GM21423 (cell line): ENCODE results near the gene DCLK1.
A peak's percentile ranks its signal among the peaks of the same experiment; 100 is the strongest.

ENCODE experiments used
- ATAC-seq: cut with Tn5 transposase; IDR thresholded peaks from one replicate; pipeline ENCODE4 v1.9.1; 2021; ENCODE audit warnings: mild to moderate bottlenecking, moderate library complexity; ENCODE audit not compliant: unreplicated experiment

DCLK1 gene

DNA sequence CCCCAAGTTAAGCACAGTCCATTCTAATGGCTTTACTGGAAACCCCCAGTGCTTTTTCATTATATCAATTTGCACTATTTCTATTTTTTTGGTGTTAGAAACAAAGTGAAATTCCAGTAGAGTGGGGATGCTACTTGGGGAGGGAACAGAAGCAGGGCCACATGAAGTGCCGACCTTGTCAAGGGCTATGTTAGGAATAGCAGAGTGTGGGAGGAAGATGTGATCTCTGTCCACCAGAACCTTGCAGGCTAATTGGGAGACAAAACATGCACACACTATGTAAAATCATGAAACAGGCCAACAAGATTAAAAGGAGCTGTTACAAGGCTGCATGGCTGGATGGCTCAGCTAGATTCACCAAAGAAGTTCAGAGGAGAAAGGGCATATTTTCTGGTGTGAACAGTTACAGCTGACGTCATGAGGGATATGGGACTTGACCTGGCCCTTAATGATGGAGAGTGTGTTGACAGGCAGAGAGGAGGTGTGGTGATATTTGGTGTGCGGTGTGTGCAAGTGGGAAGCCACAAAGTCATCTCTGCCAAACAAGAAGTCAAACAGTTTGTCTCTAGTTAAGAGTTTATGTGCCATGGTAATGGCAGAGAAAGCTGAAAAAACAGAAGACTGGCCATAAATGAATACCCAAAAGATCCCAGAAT is 336.3 kb downstream of the DCLK1 start:
- ATAC-seq, result no peak

DNA sequence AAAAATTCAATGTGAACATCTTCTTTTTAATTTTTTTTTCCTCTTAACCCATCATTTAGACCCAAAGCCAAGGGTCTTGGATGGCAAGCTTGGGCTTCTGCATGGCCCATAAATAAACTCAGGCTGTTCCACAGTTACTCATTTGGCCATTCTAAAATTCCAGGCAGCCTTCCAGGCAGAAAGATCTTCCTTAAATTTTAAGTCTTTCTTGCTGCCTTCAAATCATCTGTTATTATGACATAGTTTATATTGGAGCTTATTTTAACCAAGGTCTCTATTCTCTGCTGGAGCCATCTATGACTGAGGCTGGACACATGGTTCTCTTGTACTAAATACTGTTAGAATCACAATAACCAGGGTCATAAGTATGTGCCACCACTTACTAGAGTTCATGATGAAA is 337.4 kb downstream of the DCLK1 start:
- ATAC-seq, result no peak

DNA sequence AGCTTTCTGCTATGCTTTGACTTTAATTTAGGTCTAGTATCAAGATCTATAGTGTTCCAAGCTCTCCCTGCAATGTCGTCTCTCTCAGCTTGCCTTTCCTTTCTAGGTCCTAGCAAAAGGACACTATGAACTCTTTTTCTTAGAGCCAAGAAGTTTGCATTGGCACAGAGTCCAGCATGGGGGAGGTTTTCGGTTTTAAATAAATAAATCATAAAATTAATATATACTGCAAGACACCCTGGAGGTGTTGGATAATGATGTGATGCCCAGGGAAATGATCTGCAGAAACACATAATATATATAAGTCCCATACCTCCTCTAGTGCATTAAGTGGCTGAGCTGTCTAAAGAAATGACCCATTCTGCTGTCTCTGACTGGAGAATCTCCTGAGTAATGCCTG is 338.3 kb downstream of the DCLK1 start:
- no peak for ATAC-seq

DNA sequence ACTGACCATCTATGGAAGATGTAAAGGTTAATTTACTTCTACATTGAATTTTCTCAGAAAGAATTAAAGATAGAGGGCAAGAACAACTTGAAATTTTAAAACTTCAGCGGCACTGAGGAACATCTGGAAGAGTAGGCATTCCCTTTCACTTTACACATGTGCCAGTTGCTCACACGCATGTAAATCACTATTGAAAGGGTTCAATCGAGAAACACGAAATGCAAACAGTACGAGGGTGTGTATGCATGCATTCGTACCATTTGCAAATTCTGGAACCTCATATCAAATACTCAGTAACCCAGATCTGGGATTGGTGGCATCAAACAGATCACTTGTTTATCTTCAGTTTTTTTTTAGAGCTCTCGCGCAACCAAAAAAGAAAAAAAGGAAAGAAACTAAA is 339.2 kb downstream of the DCLK1 start:
- ATAC-seq, result no peak

DNA sequence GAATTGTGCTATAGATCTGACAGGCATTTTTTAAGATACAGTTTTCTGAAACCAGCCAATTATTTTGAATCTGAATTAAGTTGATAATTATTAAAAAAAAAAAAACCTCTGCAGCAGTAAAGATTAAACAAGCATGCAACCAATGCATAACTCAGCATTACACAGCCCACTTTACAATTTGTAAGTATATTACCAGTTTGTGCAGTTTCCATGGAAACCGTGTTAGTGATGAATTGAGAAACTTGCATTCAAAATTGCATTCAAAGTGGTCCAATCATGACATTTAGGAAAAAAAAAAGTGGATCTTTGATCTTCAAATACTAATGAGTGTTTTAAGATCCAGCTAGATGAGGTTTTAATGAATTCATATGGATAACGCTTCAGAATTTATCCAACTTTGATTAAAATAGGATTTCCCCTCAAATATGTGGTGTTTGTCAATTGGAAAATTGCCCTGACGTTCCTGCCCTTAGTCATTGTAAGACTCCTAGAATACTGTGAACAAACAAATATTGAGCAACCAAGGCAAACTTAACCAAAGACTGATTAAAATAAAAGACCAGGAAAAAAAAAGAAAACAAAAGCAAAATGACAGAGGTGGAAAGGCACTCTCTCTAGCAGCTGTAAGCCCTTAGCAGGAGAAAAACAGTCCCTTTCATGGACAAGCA is 339.9 kb downstream of the DCLK1 start:
- ATAC-seq, result no peak

DNA sequence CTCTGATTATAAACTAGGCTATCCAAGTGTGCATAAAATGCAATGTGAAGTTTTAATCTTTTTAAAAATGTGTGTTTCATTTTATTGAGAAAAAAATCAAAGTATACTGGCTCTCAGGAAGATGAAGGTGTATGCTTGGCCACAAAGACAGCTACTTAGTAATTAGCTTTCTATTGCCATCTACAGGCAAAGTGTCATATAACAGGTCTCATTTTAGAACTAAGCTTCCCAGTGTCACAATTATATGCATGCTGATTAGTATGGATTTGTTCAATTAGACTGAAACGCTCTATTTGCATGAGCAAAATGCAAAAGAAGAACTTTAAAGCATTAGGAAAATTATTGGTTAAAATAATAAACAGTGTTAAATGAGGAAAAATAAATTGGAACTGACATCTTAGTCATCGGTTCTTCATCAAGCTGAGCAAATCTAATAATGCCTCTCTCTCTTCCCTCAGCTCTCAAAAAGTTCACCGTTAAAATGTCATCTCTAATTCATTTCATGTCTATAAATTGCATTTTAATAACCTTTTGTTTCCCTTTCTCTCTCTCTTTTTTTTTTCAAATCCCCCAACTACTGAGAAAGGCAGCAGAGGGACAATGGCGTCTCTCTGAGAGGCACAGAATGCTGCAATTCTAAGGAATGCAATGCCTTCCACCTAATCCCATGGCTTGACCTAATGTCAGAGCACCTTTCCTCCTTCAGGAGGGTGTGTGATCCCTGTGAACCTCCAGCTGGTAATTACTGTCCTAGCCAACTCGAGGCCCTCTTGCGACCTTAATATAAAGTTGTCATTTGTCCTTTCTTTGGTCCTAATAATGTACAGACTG is 341.6 kb downstream of the DCLK1 start:
- ATAC-seq, result peak; percentile 68

DNA sequence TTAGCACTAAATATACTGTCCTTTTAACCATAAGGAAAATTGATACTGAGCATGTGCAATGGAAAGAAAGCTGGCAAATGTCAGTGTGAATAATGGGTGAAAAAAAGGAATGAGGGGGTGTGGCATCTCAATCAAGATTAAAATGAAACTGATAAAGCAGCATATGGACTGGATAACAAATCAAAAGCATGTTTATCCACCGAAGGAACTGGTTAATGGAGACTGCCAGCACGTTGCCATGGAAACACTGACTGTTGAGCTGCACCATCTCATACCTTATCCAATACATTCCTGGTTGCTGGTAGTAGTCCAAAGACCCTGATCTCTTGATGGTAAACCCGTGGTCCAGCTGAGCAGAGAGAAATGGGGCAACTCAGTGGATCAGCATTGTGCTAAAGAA is 343.2 kb downstream of the DCLK1 start:
- ATAC-seq, result no peak

DNA sequence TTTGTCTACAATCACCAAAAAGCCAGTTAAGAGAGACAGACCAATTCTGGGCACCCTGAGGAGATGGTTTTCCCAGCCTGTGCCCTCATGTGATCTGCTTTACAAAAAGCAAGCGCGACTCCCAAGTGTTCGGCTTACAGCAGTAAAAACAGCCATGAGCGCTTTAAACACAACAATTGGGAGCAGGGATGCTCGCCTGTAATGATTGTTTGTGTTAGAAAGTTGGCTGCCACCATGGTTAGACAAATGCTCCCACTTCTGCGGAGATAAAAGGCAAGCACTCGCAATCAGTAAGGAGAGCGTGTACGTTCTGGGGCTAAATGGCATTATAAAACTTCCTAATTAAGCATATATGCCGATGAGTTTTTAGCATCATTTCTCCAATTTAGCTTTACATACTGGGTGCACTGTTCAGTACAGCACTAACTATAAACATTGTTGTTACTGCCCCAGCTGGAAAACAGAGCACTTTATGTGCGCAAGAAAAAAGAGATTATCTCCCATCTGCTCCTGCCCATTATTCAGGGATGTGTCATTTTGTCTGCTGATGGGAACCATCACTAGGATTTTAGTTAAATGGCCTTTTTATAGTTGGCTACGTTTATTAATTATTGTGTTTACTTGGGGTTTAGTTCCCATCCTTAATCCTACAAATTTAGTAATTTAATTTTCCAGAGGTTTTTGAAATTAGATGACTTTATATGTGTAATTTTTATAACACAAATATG is 345.4 kb downstream of the DCLK1 start:
- ATAC-seq, result no peak

DNA sequence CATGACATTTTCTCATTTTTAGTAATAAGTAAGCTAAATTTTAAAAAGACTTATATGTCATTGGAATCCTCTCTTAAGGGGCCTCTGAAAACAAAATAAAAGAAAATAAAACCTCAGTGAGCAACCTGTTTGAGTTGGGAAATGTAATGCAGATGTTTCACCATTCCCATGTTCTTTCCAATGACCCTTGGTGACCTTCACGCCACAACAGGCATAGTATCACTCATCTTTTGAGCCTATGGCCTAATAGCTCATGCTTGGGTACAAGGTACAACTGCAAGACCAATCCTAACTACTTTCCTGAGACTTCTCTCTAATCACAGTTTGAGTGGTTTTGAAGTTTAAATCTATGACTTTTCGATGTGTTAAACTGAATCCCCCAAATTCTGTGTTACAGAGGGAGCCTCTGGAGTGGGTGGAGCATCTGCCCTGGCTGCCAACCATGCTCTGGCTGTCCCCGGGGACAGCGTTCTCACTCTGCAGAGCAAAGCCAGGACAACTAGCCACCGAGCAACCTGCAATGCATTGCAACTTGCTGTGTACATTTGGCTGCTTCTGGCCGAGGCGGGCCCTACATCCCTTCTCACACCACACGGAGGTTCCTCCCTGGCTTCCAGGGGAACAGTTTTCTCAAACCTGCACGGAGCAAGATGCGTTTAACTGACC is 346.8 kb downstream of the DCLK1 start:
- no peak for ATAC-seq

DNA sequence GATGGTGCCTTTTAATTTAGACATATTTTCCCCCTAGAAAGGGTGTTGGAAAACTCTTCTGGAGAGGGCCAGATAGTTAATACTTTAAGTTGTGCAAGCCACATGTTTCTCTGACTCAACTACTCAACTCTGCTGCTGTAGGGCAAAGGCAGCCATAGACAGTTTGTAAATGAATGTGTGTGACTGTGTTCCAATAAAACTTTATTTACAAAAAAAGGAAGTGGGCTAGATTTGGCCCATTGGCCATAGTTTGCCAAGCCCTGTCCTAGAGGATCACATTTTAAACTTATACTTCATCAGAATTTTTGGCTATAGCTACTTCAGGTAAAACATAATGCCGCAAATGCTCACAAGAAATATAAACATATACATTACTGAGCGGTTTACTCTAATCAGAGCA is 348.4 kb downstream of the DCLK1 start:
- ATAC-seq, result no peak

DNA sequence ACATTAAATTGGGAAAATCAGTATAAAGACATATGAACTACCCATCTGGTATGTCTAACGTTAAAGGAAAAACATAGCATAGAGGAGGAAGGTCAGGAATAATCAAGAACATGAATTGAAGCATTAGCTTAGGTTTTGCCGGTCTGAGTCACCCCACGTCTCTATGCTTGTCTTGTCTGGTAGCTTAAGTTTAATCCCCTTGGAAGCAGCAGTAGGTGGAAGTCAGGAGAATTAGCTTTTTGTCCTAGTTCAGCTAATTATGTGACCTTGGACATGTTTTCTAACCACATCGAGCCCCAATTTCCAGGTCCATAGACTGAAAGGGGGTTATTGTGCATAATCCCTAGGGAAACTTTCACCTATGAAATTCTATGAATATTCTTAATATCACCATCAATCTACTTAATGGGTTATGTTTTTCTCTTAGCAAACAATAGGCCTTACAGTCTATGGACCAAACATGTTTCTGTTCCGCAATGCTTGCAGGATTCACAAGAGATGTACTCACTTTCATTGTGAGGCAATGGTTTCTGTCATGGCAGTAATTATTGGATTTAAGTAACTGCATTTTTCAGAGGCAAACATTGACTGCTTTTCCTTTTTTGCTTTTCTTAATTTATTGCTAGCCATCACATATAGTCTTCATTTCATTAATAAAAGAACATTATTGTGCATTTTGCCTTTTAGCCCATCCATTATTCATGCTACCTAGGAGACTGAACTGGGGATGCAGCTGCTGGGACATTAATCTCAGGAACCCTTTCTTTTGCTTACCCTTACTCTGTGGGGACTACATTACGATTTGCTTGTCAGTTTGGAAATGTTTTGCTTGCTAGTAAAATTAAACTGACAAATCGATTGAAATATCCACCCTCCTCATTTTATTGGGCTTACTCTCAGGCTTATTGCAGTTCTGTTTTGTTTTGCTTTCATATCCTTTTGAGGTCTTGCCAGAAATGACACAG is 349.9 kb downstream of the DCLK1 start:
- no peak for ATAC-seq

DNA sequence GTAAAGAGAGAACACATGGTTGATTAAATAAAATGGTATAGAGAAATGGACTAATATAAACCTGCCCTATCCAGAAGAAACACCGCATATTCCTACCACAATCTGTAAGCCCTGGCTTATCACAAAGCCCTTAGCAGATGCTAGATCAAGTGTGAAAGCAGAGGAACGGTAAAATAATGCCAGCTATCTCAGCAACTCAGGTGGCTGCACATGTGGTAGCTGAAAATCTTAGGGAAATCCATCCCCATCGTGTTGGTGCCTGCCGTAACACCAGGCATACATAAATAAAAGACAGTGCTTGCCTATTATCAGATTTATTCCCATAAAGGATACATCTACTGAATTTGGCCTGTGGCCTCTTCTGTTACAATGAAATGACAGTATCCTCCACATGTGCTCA is 350.6 kb downstream of the DCLK1 start:
- ATAC-seq, result no peak

DNA sequence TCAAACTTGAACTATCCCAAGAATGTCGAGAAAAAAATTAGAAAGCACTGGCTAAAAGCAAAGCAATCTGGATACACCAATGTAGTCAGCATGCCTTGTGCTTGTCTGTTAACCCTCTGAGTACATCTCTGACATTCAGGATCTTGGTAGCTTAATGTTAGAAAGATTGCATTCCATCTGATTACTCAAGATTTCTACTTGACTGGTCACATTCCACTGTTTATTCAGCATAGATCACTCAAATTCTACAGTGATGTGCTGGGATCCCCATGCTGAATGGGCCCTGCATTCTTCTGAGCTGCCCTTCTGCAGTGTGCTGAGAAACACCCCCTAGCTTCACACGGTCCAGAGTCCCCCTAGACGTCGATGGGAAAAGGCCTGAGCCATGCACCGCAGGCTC is 359.3 kb downstream of the DCLK1 start:
- ATAC-seq, result no peak

DNA sequence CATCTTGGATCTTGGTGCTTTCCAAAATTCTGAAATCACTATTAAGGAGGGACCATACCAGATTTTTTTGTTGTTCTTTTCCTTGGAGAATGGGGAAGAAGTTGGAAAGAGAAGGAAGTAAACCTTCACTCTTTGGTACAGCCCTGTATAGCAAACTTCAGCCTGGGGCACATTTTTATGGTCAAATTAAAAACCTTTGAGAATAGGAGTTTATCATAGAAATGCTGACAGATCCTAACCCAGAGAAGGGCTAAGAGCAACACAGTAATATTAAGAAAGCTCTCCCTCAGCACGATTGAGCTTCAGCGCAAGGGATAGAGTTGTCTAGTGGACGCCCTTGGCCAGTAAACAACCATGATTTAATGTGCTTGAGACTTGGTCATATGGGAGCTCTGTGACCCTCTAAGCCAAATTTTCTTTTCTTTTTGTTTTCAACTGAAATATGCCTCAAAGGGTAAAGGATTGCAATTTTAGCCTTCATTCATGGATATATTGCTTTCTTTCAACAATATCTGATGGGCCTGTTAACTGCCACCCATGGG is 360.4 kb downstream of the DCLK1 start:
- no peak for ATAC-seq

DNA sequence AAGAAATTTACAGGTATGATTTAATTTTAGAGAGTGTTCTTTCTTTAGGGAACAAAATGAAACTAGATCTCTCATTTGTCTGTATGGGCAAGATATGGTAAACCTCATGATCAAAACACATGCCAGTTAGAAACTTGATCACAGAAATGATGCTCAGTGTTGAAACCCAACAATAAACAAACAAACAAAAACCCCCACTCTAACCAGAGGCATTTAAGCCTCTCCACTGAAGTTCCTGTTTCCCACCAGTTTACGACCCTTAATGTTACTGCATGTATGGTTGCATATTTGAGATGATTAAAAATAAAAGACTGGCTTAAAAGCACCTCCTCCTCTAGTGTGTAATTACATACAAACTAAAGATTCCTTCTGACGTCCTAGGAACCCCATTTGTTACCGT is 361.4 kb downstream of the DCLK1 start:
- ATAC-seq, result no peak

DNA sequence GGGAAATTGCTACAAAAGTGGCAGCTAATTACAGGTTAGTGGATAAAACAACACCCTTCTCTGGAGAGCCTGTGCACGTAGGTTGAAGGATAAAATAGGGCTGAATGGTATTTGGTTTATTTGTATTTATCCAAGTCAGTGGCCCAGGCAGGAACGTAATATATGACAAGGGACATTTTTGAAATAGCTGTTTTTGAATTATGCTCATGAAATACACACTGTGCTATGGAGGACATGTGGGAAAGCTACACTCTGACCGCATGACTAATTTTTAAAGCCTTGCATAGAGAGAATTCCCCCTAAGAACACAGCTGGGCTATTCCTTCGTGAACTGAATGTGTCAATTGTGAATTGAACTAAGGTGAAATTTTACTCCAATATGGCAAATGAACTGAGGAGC is 362.6 kb downstream of the DCLK1 start:
- no peak for ATAC-seq

DNA sequence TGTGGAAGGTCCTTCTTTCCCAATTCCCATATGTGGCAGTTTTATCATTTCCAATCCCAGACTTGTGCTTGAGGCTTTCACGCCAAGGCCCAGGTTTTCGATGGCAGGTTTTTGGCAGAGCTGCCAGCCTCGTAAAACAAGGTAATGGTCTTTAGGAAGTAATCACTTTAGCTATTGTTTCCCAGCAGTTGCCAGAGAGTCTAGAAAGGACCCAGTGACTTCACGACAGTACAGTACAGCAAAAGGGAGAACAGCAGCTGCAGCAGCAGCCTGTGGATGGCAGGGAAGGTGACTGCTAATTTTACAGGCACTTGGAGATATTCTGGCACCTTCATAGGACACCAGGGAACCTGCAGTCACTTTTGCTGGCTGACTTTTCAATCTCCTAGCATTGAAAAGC is 363.1 kb downstream of the DCLK1 start:
- ATAC-seq, result no peak

DNA sequence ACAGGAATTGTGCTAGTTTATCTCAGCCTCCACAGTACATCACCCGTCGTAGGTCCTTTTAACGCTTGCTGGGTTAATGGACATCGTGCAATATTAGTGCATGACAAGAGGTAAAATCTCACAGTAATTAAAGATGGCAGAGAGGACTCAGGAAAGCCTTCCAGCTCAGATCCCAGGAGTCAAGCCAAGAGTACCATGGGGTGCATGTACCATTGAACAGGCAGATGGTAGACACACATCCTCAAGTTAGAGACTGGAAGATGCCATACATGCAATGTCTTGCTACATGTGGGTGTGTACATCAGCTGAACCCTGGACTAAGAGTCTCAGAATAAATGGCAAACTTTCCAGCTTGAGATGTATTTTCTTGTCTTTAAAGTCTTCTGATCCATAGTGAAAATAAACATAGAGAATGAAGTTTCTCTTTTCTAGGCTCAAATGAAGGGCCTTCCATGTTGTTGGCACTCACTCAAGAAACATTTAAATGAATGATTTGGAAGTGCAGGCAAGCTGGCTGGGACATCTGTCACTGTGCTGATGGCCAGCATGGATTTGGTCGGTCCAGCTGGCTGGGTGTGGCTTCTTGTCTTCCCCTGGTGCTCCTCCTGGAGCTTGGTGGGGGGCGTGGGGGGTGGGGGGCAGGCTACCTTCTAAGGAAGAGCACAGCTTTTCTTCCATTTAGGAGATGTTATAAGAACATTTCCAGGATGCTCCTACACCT is 363.8 kb downstream of the DCLK1 start:
- no peak for ATAC-seq

DNA sequence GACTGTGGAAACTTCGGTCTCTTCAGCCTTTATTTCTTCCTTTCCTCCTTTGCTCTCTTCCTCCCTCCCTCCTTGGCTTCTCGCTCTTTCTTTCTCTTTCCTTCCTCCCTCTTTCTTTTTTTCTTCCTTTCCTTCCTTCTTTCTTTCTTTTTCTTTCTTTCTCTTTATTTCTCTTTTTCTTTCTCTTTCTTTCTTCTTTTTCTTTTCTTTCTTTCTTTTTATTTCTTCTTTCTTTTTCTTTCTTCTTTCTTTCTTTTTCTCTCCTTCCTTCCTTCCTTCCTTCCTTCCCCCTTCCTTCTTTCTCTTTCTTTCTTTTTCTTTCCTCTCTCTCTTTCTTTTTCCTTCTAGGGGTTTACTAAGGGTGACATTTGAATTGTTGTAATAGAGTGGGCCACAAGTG is 364.5 kb downstream of the DCLK1 start:
- no peak for ATAC-seq
